HG02981 (cell line): ENCODE results near the gene HSPB2.
"Not testable (repeated sequence)": the region's sequence is repeated elsewhere in the genome, so short reads cannot be mapped to it uniquely, and the experiment has no call there.

Experiments
- ATAC-seq: cut with Tn5 transposase; IDR thresholded peaks from one replicate; pipeline ENCODE4 v1.9.1; 2021; ENCODE audit warnings: mild to moderate bottlenecking, moderate library complexity; ENCODE audit not compliant: unreplicated experiment

HSPB2 gene, protein sequence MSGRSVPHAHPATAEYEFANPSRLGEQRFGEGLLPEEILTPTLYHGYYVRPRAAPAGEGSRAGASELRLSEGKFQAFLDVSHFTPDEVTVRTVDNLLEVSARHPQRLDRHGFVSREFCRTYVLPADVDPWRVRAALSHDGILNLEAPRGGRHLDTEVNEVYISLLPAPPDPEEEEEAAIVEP

GRCh38 chr11:111912535-111912934, at the start of gene HSPB2:
Gene HSPB2 (plus strand): TSS chr11:111912734. CDS start chr11:111912830, 96 bp downstream.
- no peak for ATAC-seq

GRCh38 chr11:111870113-111870512, 42.4 kb upstream of the HSPB2 start:
- ATAC-seq, result no peak

GRCh38 chr11:111870522-111870885, 42.0 kb upstream of the HSPB2 start:
- peak; percentile 8 for ATAC-seq

- peak; percentile 79 for ATAC-seq
Measured at GRCh38 chr11:111870886-111871692, 41.4 kb upstream of the HSPB2 start, which contains the start of gene ALG9. Gene ALG9 (minus strand): TSS chr11:111871581. CDS start chr11:111871482, 99 bp downstream.

DNA sequence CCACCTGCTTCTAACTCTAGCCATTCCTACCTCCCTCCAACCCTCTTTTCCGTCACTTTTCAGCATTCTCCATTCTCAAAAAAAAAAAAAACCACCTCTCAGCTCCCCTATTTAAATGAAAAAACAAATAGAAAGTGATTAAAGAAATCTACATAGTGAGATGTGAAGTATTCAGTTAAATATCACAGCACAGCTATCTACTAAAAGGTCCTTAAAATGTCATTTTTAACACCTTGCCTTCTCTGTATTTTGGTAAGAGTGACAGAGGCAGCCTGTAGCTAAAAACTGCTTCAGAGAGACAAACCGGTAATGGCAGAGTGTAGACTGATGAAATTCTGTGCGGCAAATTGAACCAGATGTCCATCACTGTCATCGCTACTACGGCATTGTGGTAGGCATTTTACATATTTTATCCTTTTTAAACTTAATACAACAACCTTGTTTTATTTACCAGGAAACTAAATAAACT, 40.8 kb upstream of the HSPB2 start:
- ATAC-seq, result no peak

GRCh38 chr11:111878385-111878848, 34.1 kb upstream of the HSPB2 start:
- ATAC-seq, result peak; percentile 2

GRCh38 chr11:111878849-111879636, 33.5 kb upstream of the HSPB2 start, which contains the start of the genes CFAP68 and FDXACB1:
Gene CFAP68 (plus strand): TSS chr11:111879541. CDS start chr11:111879561, 20 bp downstream.
Gene FDXACB1 (minus strand): TSS chr11:111879165. CDS start chr11:111879132, 33 bp downstream.
- ATAC-seq, result peak; percentile 90

DNA sequence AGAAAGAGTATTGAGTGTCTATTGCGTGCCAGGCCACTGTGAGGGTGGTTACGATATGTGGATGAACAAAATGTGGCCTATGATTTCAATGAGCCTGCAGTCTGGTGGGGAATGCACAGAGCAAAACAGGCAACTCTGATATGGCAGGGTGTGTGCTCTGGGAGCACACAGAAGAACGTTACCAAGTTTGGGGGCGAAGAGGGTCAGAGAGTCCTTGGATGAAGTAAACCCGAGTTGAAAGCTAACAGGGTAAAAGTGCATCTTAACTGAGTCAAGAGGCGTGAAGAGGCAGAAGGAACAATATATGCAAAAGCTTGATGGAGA, 32.9 kb upstream of the HSPB2 start:
- ATAC-seq, result no peak

- no peak for ATAC-seq
Measured at GRCh38 chr11:111882202-111882601, 30.3 kb upstream of the HSPB2 start.

GRCh38 chr11:111885053-111885452, 27.5 kb upstream of the HSPB2 start:
- ATAC-seq, result not testable (repeated sequence)

DNA sequence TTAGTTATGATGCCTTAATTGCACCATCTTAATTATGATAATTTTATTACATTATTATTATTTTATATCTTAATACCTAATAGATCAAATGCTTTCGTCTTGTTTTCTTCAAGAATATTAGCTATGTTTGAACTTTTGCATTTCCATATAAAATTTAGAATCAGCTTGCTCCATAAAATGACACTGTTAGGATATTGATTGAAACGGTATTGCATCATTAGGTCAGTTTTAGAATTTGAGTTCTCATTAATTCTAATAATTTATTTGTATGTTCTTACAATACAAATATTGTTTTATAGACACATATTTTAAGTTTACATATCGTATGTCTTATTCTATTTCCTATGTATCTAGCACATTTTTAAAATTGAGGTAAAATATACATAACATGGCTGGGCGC, 26.5 kb upstream of the HSPB2 start:
- no peak for ATAC-seq

DNA sequence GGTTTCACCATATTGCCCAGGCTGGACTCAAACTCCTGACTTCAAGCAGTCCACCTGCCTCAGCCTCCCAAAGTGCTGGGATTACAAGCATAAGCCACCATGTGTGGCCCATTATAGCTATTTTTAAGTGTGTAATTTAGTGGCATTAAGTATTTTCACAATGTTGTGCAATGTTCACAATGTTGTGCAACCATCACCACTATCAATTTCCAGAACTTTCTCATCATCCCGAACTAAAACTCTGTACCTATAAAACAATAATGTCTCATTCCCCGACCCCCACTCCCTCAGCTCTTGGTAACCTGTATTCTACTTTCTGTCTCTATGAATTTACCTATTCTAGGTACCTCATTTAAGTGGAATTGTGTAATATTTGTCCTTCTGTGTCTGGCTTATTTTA, 25.7 kb upstream of the HSPB2 start:
- no peak for ATAC-seq

- ATAC-seq, result no peak
Measured at GRCh38 chr11:111905411-111905810, 7.1 kb upstream of the HSPB2 start.

- ATAC-seq, result no peak
Measured at GRCh38 chr11:111906680-111907079, 5.9 kb upstream of the HSPB2 start.

DNA sequence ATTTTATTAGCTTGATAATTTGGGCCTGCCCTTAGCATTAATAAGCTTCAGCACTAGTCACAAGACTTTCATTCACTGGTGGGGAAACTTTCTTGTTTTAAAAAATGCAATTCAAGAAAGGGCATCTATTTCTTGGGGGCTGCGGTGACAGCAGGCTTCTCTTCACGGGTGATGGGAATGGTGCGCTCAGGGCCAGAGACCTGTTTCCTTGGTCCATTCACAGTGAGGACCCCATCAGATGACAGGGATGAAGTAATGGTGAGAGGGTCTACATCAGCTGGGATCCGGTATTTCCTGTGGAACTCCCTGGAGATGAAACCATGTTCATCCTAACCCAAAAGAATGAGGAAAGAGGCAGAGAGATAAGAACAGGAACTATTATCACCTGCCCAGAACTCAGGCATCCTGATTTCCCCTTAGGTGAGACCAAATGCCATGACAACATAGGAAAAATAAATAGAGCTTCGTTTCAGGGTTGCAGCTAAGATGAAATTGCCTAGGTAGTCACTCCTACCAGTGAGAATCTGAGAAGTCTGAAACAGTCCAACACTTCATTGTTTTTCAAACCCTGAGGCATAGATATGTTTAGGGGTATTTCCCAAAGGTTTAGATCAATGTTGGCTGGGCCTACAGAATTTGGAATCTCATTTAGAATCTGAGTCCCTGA, 3.8 kb upstream of the HSPB2 start:
- no peak for ATAC-seq

GRCh38 chr11:111909378-111909777, 3.2 kb upstream of the HSPB2 start:
- no peak for ATAC-seq

DNA sequence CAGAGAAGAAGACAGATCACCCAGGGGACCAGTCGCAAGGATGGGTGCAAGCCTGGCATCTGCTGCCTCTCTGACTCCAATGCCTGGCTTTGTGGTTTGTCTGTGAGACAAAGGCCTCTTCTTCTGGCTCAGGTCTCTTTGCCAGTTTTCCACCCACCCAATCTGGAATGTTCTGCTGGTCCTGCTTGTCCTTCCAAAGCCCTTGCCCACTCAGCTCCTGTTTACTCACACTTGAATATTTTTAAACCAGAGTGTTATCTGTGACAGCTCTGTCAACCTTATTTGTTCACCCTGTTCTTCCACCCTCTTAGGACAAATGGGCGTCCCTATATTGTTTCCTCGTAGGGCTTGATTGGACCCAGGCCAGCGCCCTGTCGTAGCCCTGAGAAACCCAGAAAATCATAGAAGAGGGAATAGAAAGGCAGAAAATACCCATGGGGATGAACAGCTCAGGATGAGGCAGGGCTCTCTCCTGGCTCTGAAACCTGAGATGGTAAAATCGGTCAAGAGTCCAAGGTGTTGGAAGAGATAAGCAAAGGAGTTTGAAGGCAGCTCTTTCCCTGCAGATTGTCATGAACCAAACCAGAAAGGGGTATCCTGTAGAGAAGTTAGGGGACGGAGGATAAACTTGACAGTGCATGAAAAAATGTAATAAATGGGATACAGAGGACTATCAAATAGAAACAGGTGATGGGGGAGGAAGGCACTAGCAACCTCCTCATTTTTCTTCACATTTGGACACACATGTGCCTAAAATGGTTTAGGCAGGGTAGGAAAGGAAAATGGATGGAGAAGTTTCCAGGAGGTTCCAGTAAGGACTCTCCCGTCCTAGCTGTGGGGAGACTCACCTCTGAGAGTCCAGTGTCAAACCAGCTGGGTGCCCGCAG, 1.6 kb upstream of the HSPB2 start:
- no peak for ATAC-seq

- no peak for ATAC-seq
Measured at GRCh38 chr11:111911563-111912401, 752 bp upstream of the HSPB2 start, which contains the start of gene CRYAB. Gene CRYAB (minus strand): TSS chr11:111911770. CDS start chr11:111911724, 46 bp downstream.
